Glomerular endothelial cell (primary cell): ENCODE data around the gene SNRPA. TPM values are rescaled to one million over a fixed set of nuclear protein-coding genes. Genes with fewer than 3 reads are reported as not detected.
"Not testable (repeated sequence)": the region's sequence is repeated elsewhere in the genome, so short reads cannot be mapped to it uniquely, and the experiment has no call there.

Experiments
- DNase-seq: peaks from one replicate; pipeline ENCODE4 v3.0.0-alpha.2; 2011; ENCODE audit warnings: low read depth, low spot score; ENCODE audit errors: extremely low read depth
- total RNA-seq: library from RNA; depleted of rRNA; stranded (reverse); fragments of >200 nt; gene quantifications from 2 replicates; pipeline ENCODE4 v1.2.3, GENCODE V29; 2015

Gene SNRPA
- total RNA-seq, 1 donor from 2014 or later = 85.2 TPM

DNA sequence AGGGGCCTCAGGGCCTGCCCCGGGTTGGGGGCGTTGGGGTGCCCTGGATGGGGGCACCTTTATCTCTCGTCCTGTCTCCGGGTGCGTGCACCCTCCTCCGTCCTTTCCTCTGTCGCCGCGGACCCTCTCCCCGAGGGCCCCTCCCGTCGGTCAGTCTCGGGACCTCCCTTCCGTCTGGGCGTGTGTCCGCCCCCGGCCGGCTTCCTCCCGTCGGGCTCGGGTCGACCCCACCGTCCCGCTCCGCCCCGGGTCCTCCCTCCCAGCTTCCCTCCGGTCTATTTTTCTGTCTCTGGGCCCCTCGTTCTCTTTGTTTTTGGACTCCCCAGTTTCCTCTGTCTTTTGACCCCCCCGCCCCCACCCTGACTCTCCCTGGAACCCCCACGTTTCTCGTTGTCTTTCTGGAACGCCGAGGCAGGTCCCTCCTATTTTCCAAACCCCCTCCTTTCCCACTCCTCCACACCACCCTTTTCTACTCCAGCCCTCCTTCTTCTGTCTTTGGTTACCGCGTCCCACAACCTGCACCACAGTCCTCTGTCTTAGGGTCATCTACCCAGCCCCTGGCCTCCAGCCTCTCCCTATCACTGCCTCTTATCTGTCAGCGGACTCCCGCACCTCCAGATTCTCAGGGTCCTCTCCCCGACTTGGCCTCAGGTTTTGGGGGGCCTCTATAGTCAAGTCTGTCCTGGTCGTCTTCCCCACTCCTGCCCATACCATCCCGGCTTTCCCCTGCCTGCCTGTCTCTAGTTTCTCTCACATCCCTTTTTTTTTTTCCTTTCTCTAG lies 48.7 kb downstream of the SNRPA start:
- no peak for DNase-seq

DNA sequence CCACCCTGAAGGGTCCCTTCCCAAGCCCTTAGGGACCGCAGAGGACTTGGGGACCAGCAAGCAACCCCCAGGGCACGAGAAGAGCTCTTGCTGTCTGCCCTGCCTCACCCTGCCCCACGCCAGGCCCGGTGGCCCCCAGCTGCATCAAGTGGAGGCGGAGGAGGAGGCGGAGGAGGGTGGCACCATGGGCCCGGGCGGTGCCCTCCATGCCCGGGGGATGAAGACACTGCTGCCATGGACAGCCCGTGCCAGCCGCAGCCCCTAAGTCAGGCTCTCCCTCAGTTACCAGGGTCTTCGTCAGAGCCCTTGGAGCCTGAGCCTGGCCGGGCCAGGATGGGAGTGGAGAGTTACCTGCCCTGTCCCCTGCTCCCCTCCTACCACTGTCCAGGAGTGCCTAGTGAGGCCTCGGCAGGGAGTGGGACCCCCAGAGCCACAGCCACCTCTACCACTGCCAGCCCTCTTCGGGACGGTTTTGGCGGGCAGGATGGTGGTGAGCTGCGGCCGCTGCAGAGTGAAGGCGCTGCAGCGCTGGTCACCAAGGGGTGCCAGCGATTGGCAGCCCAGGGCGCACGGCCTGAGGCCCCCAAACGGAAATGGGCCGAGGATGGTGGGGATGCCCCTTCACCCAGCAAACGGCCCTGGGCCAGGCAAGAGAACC lies 49.5 kb downstream of the SNRPA start:
- no peak for DNase-seq

DNA sequence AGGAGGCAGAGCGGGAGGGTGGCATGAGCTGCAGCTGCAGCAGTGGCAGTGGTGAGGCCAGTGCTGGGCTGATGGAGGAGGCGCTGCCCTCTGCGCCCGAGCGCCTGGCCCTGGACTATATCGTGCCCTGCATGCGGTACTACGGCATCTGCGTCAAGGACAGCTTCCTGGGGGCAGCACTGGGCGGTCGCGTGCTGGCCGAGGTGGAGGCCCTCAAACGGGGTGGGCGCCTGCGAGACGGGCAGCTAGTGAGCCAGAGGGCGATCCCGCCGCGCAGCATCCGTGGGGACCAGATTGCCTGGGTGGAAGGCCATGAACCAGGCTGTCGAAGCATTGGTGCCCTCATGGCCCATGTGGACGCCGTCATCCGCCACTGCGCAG lies 50.0 kb downstream of the SNRPA start:
- DNase-seq = no peak

DNA sequence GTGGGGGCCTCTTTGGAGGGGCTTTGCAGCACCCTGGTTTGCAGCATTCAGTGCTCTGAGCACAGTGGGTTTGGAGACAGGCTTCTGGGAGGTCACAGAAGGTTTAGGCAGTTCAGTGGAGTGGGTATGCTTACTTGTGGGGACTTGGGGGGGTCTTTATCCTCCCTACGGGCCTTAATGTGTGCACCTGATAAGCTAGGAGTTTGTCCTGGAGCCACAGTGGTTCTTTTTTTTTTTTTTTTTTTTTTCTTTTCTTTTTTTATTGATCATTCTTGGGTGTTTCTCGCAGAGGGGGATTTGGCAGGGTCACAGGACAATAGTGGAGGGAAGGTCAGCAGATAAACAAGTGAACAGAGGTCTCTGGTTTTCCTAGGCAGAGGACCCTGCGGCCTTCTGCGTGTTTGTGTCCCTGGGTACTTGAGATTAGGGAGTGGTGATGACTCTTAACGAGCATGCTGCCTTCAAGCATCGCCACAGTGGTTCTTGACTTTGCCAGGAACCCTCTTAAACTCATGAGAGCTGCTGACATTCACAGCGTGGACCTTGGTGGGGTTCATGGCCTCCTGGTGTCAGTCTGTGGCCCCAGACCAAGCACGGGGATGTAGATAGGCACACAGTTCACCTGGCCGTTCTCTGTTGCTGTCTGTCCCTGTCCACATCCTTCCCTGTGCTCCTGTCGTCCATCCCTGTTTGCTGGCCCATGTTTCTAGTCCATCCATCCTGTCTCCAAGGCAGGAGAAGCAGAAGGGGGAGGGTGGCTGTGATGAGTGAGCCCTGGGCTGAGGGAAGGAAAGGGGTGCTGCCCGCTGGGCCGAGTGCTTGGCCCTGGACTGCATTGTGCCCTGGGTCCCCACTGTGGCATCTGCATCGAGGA lies 50.7 kb downstream of the SNRPA start:
- no peak for DNase-seq

DNA sequence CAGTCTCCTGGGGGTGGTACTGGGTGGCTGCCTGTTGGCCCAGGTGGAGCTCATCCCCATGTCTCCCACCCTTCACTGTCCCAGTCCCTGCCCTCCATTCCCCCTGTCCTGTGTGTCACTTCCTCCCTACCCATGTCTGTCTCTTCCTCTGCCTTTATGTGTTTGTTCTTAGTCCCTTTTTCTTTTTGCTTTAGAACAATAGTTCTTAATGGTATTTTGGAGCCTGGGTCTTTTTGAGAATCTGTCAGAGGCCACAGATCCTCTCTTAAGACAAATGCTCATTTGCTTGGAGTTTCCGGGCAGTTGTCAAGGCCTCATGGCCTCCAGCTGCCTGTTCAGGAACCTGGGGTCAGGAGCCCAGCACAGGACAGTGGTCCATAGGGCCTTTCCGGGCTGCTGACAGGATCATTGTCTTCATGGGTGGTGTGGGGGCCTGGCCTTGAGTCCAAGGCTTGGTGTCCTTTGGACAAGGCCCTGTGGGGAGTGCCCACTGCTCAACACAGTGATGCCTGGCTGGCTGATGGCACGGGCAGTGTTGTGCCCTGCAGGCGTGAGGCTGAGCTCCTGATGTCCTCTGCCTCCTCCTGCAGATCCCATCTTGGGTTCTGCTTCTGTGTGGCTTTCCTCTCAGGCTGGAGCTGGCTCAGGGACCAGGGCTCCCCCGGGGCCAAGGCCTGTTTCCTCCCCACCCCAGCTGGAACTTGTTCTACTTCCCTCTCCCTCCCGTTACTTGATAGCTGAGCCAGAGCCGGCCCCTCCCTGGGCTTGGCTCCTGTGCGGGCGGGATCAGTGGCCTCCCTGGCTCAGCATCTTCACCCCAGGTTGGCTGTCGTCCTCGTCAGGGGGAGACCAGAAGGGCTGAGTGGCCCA lies 51.5 kb downstream of the SNRPA start:
- DNase-seq = no peak

DNA sequence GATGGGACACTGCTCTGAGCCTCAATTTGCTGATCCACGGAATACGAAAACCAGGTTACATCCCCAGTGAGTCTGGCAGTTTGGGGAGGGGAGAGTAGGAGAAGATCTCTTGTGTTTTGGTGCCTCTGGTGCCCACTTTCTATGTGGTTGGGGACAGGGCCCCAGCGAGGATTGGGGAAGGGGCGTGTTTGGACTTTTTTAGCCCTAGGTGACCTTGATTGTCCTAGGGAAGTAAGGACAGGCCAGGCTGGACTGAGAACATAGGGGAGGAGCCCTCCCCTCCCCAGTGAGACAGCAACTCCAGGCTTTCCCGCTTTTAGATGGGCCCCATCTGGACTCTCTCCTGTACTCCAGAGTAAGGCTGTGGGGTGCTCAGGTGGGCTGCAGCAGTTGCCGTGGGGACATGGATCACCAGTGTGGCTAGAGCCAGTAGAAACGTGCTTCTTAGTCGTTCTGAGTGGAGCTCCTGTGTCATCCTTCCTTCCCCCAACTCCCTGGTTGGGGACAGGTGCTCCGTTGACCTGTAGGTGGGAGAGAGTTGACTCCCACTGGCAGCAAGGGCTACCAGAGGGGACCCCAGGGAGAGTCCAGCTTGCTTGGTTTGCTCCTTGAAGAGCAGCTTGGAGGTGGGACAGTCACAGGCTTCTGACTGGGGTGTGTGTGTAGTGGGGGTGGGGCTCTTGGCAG lies 52.3 kb downstream of the SNRPA start:
- DNase-seq = no peak

DNA sequence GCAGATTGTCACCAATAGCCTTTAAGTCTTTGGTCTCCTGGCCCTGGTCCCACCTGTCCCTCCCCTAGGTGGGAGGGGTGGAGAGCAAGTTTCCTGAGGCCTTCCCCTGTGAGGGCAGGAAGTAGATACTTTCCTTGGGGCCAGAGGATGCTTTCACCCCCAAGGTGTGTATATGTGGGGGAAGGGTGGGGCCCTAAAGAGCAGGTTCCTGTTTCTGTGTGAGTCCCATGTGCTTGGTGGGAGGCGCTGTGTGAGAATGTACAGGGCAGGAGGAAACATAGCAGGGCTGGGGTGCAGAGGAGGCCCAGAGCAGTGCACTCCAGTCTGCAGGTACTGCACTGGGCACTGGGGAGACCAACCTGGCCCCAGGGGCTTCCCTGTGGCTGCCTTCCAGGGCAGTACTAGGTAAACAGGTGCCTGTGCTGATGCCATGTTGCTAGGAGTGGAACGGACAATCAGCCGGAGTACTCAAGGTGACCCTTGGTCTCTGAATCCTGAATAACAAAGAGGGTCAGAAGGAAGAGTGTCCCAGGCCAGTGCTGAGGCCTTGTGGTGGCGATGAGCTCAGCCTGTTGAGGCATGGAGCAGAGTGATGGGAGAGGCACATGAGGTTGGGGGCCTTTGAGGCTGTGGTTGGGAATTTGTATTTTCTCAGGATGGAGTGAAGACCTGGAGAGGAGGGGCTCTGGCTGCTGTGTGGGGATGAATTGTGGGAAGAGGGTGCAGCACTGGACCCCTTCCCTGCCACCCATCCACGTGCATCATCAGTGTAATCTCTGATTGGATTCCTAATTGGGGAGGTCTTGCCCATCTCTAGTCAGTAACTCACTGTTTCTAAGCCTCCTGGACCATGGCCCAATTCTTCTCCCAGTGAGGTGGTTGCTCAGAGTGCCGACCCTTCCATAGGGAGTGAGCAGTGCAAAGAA lies 53.1 kb downstream of the SNRPA start:
- DNase-seq = no peak

DNA sequence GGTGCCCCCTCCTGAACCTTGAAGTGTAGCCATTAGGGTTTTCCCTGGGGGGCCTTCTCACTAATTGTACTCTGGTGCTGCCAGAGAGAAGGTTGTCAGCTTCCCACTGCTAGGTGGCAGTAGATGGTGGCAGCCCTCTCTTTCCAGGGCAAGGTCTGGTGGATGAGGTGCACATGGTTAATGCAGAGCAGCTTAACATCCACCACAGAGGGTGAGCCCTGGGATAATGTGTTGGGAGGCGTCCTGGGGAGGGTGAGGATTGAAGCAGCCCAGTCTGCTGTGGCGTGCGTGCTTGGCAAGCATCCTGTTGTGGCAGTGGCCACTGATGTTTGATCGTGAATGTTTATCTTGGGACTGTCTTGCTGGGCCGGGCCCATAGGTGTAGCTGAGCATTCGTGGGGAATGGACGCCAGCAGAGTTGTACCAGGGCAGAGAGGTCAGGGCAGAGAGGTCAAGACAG lies 53.8 kb downstream of the SNRPA start:
- DNase-seq = no peak

DNA sequence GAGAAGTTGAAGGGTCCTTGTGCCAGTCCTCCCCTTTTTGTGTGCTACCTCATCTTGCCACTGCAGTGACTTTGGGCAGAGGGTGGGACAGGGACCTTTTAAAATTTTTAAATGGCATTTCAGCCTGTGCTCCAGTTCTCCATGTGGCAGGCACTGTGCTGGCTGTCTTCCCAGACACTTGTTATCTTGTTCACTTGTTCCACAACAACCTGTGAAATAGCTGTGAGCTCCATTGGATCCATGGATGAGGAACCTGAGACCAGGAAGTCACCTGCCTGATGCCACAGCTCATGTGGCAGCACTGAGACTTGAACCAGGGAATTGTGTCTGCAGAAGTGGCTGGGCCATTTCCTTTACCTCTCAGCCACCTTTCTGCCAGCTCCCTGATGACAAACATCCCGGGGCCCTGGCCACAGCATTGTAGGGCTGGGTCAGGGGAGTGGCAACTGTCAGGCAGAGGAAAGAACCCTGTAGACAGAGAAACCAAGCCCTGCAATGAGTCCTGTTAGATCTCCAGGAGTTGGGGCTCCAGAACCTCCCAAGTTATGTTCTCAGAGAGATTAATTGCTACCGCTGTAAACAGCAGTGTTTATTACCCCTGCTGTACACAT lies 54.4 kb downstream of the SNRPA start:
- no peak for DNase-seq

DNA sequence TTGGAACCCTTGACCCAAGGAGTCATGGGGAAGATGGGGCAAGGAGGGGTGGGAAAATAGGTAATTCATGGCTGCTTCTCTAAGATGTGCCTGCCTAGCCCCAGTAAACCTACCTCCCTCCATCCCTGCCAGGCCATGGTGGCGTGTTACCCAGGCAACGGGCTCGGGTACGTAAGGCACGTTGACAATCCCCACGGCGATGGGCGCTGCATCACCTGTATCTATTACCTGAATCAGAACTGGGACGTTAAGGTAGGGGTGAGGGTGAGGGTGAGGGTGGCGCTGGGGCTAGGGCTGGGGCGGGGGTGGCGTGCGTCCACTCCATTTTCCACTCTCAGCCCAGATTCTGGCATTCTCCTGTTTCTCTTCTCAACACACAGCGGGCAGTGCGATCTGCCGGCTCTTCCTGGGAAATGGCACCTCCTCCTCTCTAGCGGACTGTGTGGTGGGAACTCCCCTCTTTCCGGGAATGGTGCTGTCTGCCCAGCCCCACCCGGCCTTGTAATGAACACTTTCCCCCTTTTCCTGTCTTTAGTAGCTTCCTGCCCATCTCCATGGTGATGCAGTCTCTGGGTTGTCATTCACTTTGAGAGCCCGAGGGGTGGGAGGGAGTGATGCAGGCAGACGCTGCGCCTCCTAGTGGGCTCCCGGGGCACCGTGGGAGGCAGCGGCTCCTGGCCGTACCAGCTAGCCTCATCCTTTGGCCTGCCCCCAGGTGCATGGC lies 55.6 kb downstream of the SNRPA start:
- peak; percentile 91 for DNase-seq

DNA sequence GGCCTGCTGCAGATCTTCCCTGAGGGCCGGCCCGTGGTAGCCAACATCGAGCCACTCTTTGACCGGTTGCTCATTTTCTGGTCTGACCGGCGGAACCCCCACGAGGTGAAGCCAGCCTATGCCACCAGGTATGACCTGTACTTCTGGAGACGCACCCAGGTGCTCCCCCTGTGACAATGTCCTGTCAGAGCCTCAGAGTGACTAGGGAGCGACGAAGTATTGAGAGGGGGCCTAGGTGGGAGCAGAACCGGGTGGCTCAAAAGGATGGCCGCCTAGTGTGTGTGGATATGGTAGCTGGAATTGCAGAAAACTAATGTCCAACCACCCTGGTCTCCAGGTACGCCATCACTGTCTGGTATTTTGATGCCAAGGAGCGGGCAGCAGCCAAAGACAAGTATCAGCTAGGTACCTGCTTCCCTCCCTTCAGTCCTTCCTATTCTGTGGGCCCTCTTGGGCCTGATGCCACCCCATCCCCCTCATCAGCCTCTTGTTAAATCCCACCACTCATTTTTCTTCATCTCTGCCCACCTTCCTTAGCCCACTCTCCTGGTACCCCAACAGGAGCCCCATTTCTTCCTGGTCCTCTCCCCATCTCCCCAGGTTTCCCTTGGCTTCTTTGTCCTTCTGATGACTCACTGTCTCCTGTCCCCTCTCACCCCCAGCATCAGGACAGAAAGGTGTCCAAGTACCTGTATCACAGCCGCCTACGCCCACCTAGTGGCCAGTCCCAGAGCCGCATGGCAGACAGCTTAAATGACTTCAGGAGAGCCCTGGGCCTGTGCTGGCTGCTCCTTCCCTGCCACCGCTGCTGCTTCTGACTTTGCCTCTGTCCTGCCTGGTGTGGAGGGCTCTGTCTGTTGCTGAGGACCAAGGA lies 56.4 kb downstream of the SNRPA start:
- no peak for DNase-seq

DNA sequence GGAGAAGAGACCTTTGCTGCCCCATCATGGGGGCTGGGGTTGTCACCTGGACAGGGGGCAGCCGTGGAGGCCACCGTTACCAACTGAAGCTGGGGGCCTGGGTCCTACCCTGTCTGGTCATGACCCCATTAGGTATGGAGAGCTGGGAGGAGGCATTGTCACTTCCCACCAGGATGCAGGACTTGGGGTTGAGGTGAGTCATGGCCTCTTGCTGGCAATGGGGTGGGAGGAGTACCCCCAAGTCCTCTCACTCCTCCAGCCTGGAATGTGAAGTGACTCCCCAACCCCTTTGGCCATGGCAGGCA lies 57.0 kb downstream of the SNRPA start:
- no peak for DNase-seq

DNA sequence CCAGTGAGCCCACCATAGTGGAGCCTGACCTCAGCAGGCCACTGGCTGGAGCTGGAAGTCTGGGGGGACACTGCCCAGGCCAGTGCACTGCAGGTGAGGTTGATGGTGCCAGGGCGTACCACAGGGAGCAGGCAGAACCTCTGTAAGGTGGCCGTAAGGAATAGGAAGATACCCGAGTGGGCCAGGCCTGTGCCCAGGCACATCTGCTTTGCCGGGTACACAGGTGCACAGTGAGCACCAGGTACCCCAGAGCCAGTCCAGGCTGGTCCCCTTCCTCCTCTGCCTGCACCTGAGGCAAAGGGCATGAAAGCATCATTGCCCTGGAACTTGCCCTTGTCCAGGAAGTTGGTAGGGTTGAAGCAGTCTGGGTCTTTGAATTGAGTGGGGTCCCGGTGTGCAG lies 57.5 kb downstream of the SNRPA start:
- DNase-seq = no peak

DNA sequence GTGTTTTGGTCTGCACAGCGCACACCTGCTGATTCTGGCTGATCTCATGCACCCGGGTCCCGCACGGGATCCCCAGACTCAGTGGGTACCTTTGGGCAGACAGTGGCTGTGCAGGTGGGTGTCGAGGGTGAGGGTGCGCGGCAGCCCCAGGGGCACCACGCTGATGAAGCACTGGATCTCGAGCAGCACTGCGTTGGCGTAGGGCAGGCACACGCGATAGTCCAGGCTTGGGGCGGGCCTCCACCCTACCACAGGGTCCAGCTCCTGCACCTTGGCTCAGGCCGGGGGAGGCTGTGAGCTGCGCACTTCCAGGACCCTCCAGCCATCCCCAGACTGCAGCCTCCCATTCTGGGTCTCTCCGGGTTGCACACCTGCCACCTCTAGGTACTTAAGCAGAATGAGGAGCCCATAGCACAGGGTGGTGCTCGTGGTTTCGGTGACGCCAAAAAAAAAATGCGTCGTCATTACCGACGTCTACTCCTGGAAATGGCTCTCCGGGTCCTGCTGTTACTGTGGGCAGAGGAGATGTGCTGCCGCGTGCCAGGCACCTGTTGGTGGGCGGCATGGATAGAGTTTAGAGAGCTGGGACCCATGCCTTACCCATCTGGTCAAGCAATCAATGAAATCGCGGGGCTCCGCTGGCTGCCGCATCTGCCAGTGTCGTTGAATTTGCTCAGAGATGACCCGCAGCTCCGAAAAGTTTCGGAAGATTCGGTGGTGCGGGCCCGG lies 58.5 kb downstream of the SNRPA start:
- DNase-seq = no peak

DNA sequence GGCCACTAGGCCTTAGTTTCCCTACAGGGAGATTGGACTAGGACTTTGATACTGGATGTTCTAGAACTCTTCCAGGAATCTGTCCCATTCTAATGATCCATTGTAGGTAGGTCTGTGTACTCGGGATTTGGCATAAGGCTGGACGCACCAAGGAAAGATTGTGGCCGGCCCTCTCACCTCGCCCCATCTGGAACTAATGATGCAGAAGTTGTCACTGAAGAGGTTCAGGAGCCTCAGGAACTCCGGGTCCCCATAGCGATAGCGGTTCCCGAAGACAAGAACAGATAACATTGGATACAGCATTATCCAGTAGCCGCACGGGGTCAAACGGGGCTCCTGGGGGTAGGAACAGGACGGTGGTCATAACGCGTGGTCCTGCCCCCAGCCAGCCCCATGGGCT lies 59.2 kb downstream of the SNRPA start:
- DNase-seq = no peak

DNA sequence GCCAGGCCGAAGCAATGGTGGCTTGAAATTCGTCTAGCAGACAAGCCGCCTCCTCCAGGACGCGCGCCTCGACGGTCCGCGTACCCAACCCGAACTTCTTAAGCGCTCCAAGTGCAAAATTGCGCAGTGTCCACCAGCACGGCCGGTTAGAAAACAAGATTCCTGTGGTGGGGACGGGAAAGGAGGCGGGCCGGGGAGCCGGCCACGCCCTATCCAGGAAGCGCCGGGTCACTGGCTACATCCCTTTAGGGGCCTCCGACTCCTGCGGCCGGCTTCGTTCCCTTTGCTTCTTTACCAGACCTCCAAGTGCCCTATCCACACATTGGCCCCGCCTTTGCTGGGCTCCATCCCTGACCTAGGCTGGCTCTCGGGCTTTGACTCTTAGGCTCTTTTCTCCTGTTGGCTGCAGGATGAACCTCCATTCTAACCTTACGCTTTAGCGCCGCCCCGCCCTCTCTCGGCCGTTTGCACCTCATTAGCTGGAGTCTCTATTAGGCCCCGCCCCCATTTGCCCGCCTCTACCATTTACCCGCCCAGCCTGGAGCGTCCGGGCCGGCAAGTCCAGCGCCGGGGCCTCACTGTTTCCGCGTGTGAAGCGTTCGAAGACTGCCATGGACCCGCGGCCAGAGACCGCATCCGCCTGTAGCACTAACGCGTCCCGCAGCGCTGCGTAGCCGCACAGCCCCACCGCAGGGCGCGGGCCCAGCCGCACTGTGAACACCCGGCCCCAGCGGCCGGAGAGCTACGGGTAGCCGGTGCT lies 59.8 kb downstream of the SNRPA start:
- not testable (repeated sequence) for DNase-seq
